K562 (cell line): ENCODE measurements around the gene DYNC2H1. TPM values are rescaled to one million over a fixed set of nuclear protein-coding genes. Genes with fewer than 3 reads are reported as not detected.

Experiments used
- ATAC-seq: fragments of 200-7000 bp; cut with Tn5 transposase; 3 replicates; pipeline ENCODE4 v1.9.1; 2020; ENCODE audit warnings: moderate library complexity
- BruUV-seq: library from RNA; stranded (reverse); fragments of 400-500 nt; replicated peaks from 2 replicates; lab custom pipeline; 2021; lab: Mats Ljungman, UMichigan
- CTCF ChIA-PET: fragments of 300-600 bp; formaldehyde crosslinking; extraction: SDS; loops from one replicate; lab custom pipeline; 2021; ENCODE audit warnings: low intra/inter-chr PET ratio; lab: Yijun Ruan, JAX
- POLR2A ChIA-PET: fragments of 300-600, 350-650 bp; sonication (Branson Sonifier 250); formaldehyde crosslinking; extraction: SDS; loops from one replicate; lab custom pipeline; 2021; ENCODE audit warnings: antibody characterized with exemption, inconsistent platforms; lab: Yijun Ruan, JAX
- DNase-seq, 4 experiments: peaks; one replicate each; pipeline versions ENCODE4 v3.0.0 to v3.0.0-alpha.2; 2011 to 2018; ENCODE audit warnings: low spot score in 3 of 4, mixed read lengths in 3 of 4; ENCODE audit errors: extremely low read depth in 1 of 4
- FAIRE-seq: peaks from 2 replicates; lab custom pipeline; 2011; peaks lifted over from hg19 to GRCh38; lab: Jason Lieb, UNC
- H2AFZ ChIP-seq: 2 replicates; pipeline ENCODE4 v1.6.0; 2011; ENCODE audit warnings: low read depth, low read length, control low read depth, inconsistent platforms
- H3K27ac ChIP-seq: fragments of 200-600 bp; 3 replicates; pipeline ENCODE4 v1.8.0; 2011; ENCODE audit warnings: low read depth, mild to moderate bottlenecking, control low read depth, inconsistent platforms, low read length, moderate library complexity, mixed read lengths; ENCODE audit errors: extremely low read depth
- H3K27me3 ChIP-seq, 2 experiments: fragments of 300-600 bp in 1 of 2; 2 replicates in 1 of 2; 3 replicates in 1 of 2; pipeline versions ENCODE4 v1.6.0 to v1.8.0; 2011; ENCODE audit warnings: inconsistent platforms in 2 of 2, low read length in 2 of 2, mild to moderate bottlenecking in 1 of 2, mixed read lengths in 1 of 2, moderate library complexity in 1 of 2; ENCODE audit not compliant: control insufficient read depth in 2 of 2, insufficient read depth in 2 of 2
- H3K36me3 ChIP-seq: fragments of 300-600 bp; 3 replicates; pipeline ENCODE4 v1.8.0; 2011; ENCODE audit warnings: mild to moderate bottlenecking, low read length, inconsistent platforms; ENCODE audit not compliant: control insufficient read depth, insufficient read depth
- H3K4me1 ChIP-seq, 2 experiments: fragments of 200-600 bp in 1 of 2; replicated peaks in 1 of 2; 2 replicates in 1 of 2; 3 replicates in 1 of 2; pipeline versions ENCODE4 v1.5.1 to v1.8.0; 2011; ENCODE audit warnings: inconsistent platforms in 2 of 2, low read length in 2 of 2, mild to moderate bottlenecking in 1 of 2, mixed read lengths in 1 of 2, moderate library complexity in 1 of 2; ENCODE audit not compliant: control insufficient read depth in 2 of 2, insufficient read depth in 2 of 2
- H3K4me2 ChIP-seq: 2 replicates; pipeline ENCODE4 v1.6.1; 2011; ENCODE audit warnings: low read length, control low read depth, inconsistent platforms, mixed read lengths; ENCODE audit not compliant: insufficient read depth
- H3K4me3 ChIP-seq: fragments of 200-600 bp; sonication (generic), shearing (Covaris generic); 2 replicates; pipeline ENCODE4 v1.5.1; 2016; ENCODE audit warnings: control low read depth, inconsistent platforms
- H3K79me2 ChIP-seq: fragments of 200-600 bp; 3 replicates; pipeline ENCODE4 v1.8.0; 2011; ENCODE audit warnings: low read length, inconsistent platforms; ENCODE audit not compliant: control insufficient read depth, insufficient read depth
- H3K9ac ChIP-seq, 2 experiments: 2 replicates each; pipeline versions ENCODE4 v1.6.0 to v1.6.1; 2011; ENCODE audit warnings: low read depth in 2 of 2, low read length in 2 of 2, control low read depth in 1 of 2, inconsistent platforms in 1 of 2, mild to moderate bottlenecking in 1 of 2, mixed read lengths in 1 of 2; ENCODE audit not compliant: insufficient read depth in 1 of 2
- H3K9me1 ChIP-seq: one replicate; pipeline ENCODE4 v1.6.0; 2011; ENCODE audit warnings: inconsistent platforms, mild to moderate bottlenecking, low read length, moderate library complexity; ENCODE audit not compliant: control insufficient read depth, insufficient read depth
- H3K9me3 ChIP-seq: replicated peaks from 2 replicates; pipeline ENCODE4 v1.5.1; 2011; ENCODE audit warnings: low read depth, low read length, inconsistent platforms; ENCODE audit not compliant: control insufficient read depth, insufficient read depth
- H4K20me1 ChIP-seq: replicated peaks from 2 replicates; pipeline ENCODE4 v1.6.1; 2011; ENCODE audit warnings: low read length, inconsistent platforms, mixed read lengths; ENCODE audit not compliant: control insufficient read depth, insufficient read depth
- BHLHE40 ChIP-seq: IDR thresholded peaks from 2 replicates; pipeline ENCODE4 v1.6.1; 2011; ENCODE audit warnings: low read length, improper control_type of control experiment
- CBX5 ChIP-seq: IDR thresholded peaks from 2 replicates; pipeline ENCODE4 v1.6.1; 2014; ENCODE audit warnings: low read depth, borderline replicate concordance
- EHMT2 ChIP-seq: fragments of 450-650 bp; IDR thresholded peaks from 2 replicates; pipeline ENCODE4 v1.6.1; 2018; ENCODE audit warnings: antibody characterized with exemption
- ELF2 ChIP-seq: fragments of 250-450 bp; sonication (Bioruptor Pico); IDR thresholded peaks from 2 replicates; pipeline ENCODE4 v1.5.0; 2021; ENCODE audit warnings: mild to moderate bottlenecking
- EP300 ChIP-seq: IDR thresholded peaks from 2 replicates; pipeline ENCODE4 v1.6.1; 2012; ENCODE audit warnings: low read length, improper control_type of control experiment
- ERF ChIP-seq: fragments of 450-650 bp; formaldehyde crosslinking; IDR thresholded peaks from 2 replicates; pipeline ENCODE4 v1.4.0; 2020; ENCODE audit warnings: mild to moderate bottlenecking, mixed read lengths
- KLF6 ChIP-seq: fragments of 250-450 bp; sonication (Bioruptor Pico); IDR thresholded peaks from 2 replicates; pipeline ENCODE4 v1.4.0; 2020; ENCODE audit warnings: mild to moderate bottlenecking, moderate library complexity, borderline replicate concordance
- MEF2D ChIP-seq: conservative IDR thresholded peaks from 2 replicates; pipeline ENCODE4 v1.6.1; 2016; ENCODE audit warnings: low read depth, missing genetic modification characterization, missing compliant biosample characterization
- MEIS2 ChIP-seq: fragments of 450-650 bp; IDR thresholded peaks from 2 replicates; pipeline ENCODE4 v1.6.1; 2014; ENCODE audit warnings: mild to moderate bottlenecking; ENCODE audit not compliant: partially characterized antibody
- NCOA6 ChIP-seq: fragments of 450-650 bp; IDR thresholded peaks from 2 replicates; pipeline ENCODE4 v1.6.1; 2017; ENCODE audit warnings: mild to moderate bottlenecking
- SRSF9 ChIP-seq: fragments of 200-400 bp; formaldehyde crosslinking; IDR thresholded peaks from 2 replicates; pipeline ENCODE4 v1.6.1; 2017; ENCODE audit warnings: low read depth, low read length, borderline replicate concordance
- ZNF133 ChIP-seq: fragments of 250-450 bp; sonication (Bioruptor Pico); IDR thresholded peaks from 2 replicates; pipeline ENCODE4 v1.4.0; 2020; ENCODE audit warnings: mild to moderate bottlenecking
- ZNF324 ChIP-seq: fragments of 250-450 bp; sonication (Bioruptor Pico); IDR thresholded peaks from 2 replicates; pipeline ENCODE4 v1.4.0; 2020; ENCODE audit warnings: mild to moderate bottlenecking
- ZSCAN32 ChIP-seq: fragments of 450-650 bp; formaldehyde crosslinking; IDR thresholded peaks from 2 replicates; pipeline ENCODE4 v1.4.0; 2020; ENCODE audit warnings: mild to moderate bottlenecking, moderate library complexity
- in situ Hi-C: fragments of 300-500 bp; cut with MboI; formaldehyde crosslinking; loops from 4 replicates; pipeline ENCODE4 v1.15.0; 2018; ENCODE audit warnings: inconsistent platforms, mixed read lengths
- intact Hi-C: fragments of 100-400 bp; cut with micrococcal nuclease; formaldehyde crosslinking; loops from 2 replicates; pipeline ENCODE4 v1.14.2; 2022
- polyA plus RNA-seq, 8 experiments: library from polyadenylated mRNA; depleted of rRNA in 4 of 8; stranded (reverse) in 5 of 8; unstranded in 3 of 8; fragments of >200 nt; fragmentation: Nextera tagmentation in 2 of 8; fragmentation: Illumina TruSeq in 1 of 8; extraction: Ambion mirVana in 2 of 8; extraction: Trizol in 1 of 8; gene quantifications; 2 replicates each; pipeline versions ENCODE4 v1.2.1 to v1.2.3, GENCODE V29; 2011 to 2014; ENCODE audit warnings: inconsistent platforms in 1 of 8, missing spikeins in 1 of 8
- total RNA-seq, 7 experiments: library from RNA; depleted of rRNA in 6 of 7; stranded (reverse); fragments of >200 nt in 6 of 7; fragmentation: Illumina TruSeq in 2 of 7; extraction: Trizol in 2 of 7; gene quantifications; 2 replicates each; pipeline versions ENCODE4 v1.2.1 to v1.2.3, GENCODE V29; 2011 to 2021; ENCODE audit warnings: low replicate concordance in 1 of 7
- TF ChIP-seq, protein P1 (sequence below): fragments of 250-450 bp; sonication (Bioruptor Pico); IDR thresholded peaks from 2 replicates; pipeline ENCODE4 v1.5.0; 2021; ENCODE audit warnings: mild to moderate bottlenecking, borderline replicate concordance
- TF ChIP-seq, protein P2 (sequence below): fragments of 250-450 bp; sonication (Bioruptor Pico); IDR thresholded peaks from 2 replicates; pipeline ENCODE4 v1.4.0; 2020; ENCODE audit warnings: borderline replicate concordance
- TF ChIP-seq, protein P3 (sequence below): fragments of 250-450 bp; sonication (Bioruptor Pico); IDR thresholded peaks from 2 replicates; pipeline ENCODE4 v1.9.0; 2021; ENCODE audit warnings: mild to moderate bottlenecking, inconsistent platforms
- TF ChIP-seq, protein P4 (sequence below): fragments of 250-450 bp; sonication (Bioruptor Pico); IDR thresholded peaks from 2 replicates; pipeline ENCODE4 v1.6.1; 2021; ENCODE audit warnings: mild to moderate bottlenecking

The DYNC2H1 gene
- total and polyA plus RNA-seq, 9 of the 15 experiments (the other 6 are each of a cell fraction or from before 2014, with no cell fraction given): 0.08 to 0.64 (median 0.20) TPM

DNA sequence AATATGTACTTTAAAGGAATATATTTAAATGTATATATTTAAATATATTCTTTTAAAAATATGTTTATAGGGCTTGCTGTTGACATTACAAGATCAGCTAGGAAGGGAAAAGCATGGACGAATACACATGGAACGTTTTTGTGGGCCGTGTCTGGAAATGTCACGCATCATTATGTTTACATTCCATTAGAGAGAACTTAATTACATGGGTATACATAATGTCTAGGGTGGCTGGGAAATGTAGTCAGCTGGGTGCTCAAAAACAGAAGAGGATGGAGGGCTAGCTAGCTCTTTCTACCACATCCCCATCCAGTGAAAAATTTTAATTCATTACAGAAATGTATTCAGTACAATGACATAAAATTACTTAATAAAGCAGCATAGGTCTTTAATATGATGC lies 371.2 kb downstream of the DYNC2H1 start (continued):
- TF ChIP-seq, protein P1, sequence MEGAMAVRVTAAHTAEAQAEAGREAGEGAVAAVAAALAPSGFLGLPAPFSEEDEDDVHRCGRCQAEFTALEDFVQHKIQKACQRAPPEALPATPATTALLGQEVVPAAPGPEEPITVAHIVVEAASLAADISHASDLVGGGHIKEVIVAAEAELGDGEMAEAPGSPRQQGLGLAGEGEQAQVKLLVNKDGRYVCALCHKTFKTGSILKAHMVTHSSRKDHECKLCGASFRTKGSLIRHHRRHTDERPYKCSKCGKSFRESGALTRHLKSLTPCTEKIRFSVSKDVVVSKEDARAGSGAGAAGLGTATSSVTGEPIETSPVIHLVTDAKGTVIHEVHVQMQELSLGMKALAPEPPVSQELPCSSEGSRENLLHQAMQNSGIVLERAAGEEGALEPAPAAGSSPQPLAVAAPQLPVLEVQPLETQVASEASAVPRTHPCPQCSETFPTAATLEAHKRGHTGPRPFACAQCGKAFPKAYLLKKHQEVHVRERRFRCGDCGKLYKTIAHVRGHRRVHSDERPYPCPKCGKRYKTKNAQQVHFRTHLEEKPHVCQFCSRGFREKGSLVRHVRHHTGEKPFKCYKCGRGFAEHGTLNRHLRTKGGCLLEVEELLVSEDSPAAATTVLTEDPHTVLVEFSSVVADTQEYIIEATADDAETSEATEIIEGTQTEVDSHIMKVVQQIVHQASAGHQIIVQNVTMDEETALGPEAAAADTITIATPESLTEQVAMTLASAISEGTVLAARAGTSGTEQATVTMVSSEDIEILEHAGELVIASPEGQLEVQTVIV (CRISPR knock-in tag): no peak
- no peak for TF ChIP-seq MEIS2

DNA sequence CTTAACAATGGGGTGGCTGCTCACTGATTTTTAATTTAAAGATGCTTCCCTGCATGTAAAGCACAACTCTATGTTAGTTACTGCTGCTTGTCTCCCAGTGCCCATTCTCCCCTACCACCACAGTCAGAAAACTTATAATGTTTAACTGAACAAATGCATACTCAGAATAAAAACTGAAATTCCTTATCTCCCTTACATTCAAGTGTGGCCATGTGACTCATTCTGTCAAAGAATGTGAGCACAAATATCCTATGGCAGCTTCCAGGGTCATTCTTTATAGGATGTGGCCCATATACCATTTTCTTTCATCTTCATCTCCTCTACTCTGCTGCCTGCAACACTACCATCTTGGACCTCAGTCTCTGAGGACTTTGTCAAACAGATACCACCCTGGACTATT lies 374.8 kb downstream of the DYNC2H1 start:
- no TSS peak for BruUV-seq
- intact Hi-C loops: no loop called here
- TF ChIP-seq SRSF9: no peak
- TF ChIP-seq ZSCAN32: no peak
- TF ChIP-seq BHLHE40: no peak
- no peak for TF ChIP-seq KLF6 (CRISPR knock-in tag)
- no peak for TF ChIP-seq EHMT2
- no peak for TF ChIP-seq ERF (CRISPR knock-in tag)
- TF ChIP-seq, protein P2, sequence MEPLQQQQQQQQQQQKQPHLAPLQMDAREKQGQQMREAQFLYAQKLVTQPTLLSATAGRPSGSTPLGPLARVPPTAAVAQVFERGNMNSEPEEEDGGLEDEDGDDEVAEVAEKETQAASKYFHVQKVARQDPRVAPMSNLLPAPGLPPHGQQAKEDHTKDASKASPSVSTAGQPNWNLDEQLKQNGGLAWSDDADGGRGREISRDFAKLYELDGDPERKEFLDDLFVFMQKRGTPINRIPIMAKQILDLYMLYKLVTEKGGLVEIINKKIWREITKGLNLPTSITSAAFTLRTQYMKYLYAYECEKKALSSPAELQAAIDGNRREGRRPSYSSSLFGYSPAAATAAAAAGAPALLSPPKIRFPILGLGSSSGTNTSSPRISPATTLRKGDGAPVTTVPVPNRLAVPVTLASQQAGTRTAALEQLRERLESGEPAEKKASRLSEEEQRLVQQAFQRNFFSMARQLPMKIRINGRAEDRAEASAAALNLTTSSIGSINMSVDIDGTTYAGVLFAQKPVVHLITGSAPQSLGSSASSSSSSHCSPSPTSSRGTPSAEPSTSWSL (CRISPR knock-in tag): no peak
- TF ChIP-seq, protein P3, sequence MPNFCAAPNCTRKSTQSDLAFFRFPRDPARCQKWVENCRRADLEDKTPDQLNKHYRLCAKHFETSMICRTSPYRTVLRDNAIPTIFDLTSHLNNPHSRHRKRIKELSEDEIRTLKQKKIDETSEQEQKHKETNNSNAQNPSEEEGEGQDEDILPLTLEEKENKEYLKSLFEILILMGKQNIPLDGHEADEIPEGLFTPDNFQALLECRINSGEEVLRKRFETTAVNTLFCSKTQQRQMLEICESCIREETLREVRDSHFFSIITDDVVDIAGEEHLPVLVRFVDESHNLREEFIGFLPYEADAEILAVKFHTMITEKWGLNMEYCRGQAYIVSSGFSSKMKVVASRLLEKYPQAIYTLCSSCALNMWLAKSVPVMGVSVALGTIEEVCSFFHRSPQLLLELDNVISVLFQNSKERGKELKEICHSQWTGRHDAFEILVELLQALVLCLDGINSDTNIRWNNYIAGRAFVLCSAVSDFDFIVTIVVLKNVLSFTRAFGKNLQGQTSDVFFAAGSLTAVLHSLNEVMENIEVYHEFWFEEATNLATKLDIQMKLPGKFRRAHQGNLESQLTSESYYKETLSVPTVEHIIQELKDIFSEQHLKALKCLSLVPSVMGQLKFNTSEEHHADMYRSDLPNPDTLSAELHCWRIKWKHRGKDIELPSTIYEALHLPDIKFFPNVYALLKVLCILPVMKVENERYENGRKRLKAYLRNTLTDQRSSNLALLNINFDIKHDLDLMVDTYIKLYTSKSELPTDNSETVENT (CRISPR knock-in tag): no peak
- no peak for TF ChIP-seq ZNF133 (CRISPR knock-in tag)
- no peak for TF ChIP-seq ELF2 (CRISPR knock-in tag)
- no peak for TF ChIP-seq CBX5
- no peak for TF ChIP-seq ZNF324 (CRISPR knock-in tag)
- no peak for TF ChIP-seq NCOA6
- TF ChIP-seq, protein P4, sequence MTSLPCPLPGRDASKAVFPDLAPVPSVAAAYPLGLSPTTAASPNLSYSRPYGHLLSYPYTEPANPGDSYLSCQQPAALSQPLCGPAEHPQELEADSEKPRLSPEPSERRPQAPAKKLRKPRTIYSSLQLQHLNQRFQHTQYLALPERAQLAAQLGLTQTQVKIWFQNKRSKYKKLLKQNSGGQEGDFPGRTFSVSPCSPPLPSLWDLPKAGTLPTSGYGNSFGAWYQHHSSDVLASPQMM: no peak
- no peak for TF ChIP-seq EP300
- TF ChIP-seq MEF2D (tag): no peak

More for the DNA sequence above, 374.8 kb downstream of the DYNC2H1 start:
- ChIA-PET CTCF (no interaction called here), POLR2A (no interaction called here)
- no peaks in the 10 kb centered on the region for H3K27me3 ChIP-seq
- no peaks in the 10 kb centered on the region for H3K4me1 ChIP-seq
- FAIRE-seq (no peak), DNase-seq (no peak), ATAC-seq (no peak)
- in situ Hi-C loops: no loop called here
- H2AFZ ChIP-seq: no peak overlapping the region
- no peaks in the 10 kb centered on the region for H4K20me1 ChIP-seq
- H3K36me3 ChIP-seq: no peaks in the 10 kb centered on the region
- H3K9me3 ChIP-seq: no peaks in the 10 kb centered on the region
- H3K9ac ChIP-seq: no peak overlapping the region
- no peak overlapping the region for H3K27ac ChIP-seq
- no peaks in the 10 kb centered on the region for H3K9me1 ChIP-seq
- H3K4me3 ChIP-seq: no peak overlapping the region
- no peaks in the 10 kb centered on the region for H3K79me2 ChIP-seq
- H3K4me2 ChIP-seq: no peak overlapping the region
